Measurements from ENCODE around the gene HRAS. TPM values are rescaled to one million over a fixed set of nuclear protein-coding genes. Genes with fewer than 3 reads are reported as not detected.

The HRAS gene
- total RNA-seq, 4 donors from 2014 or later: 56.7 to 106 (median 85.2) TPM

GRCh38 chr11:536841-537621 lies 1.7 kb upstream of the HRAS start, which contains the start of gene LRRC56:
Gene LRRC56, plus strand, starts transcription at chr11:537527. Its CDS starts 3,158 bp downstream, at chr11:540685.
- Histone ChIP-seq H3K9me3 (no peaks in the 10 kb centered on the region), H3K36me3 (peaks cover 16 to 23% (median 18%) of the 10 kb centered on the region in 3 donors), H3K4me1 (peaks cover 40 to 54% (median 46%) of the 10 kb centered on the region in 3 donors), H3K4me3 (peak within 1 kb of the TSS; percentile 12 to 96 (median 92)), H3K27me3 (no peaks in the 10 kb centered on the region), H3K27ac (peak within 1 kb of the TSS; percentile 78 to 98 (median 96))
- TF ChIP-seq POLR2A (IDR thresholded peaks at IDR 0.05): peak in 1 of 4 donors; percentile 28
- TF ChIP-seq CTCF (IDR thresholded peaks at IDR 0.05): no peak
- DNase-seq: peak; percentile 74
- WGBS, 2 donors: 4% methylated on average over 5 of the region's 93 CpGs; no CpG with 5 or more reads in 1 of the 2 donors
- intact Hi-C loops (cut with DNase I): no loop called here

GRCh38 chr11:535210-535518 lies 212 bp downstream of the HRAS start:
- H3K27ac ChIP-seq: peak overlapping the region; percentile 94 to 98 (median 97)
- H3K4me1 ChIP-seq: peaks cover 40 to 61% (median 47%) of the 10 kb centered on the region in 3 donors
- no peak for DNase-seq
- no peak for TF ChIP-seq POLR2A (IDR thresholded peaks at IDR 0.05)
- no peak for TF ChIP-seq CTCF (IDR thresholded peaks at IDR 0.05)
- peak overlapping the region; percentile 89 to 98 (median 96) for H3K4me3 ChIP-seq
- peaks cover 18 to 41% (median 26%) of the 10 kb centered on the region in 3 donors for H3K36me3 ChIP-seq
- intact Hi-C loops (cut with DNase I): no loop called here
- no peaks in the 10 kb centered on the region for H3K9me3 ChIP-seq
- WGBS, 2 donors: no CpG with 5 or more reads among the region's 56 CpGs
- H3K27me3 ChIP-seq: no peaks in the 10 kb centered on the region

GRCh38 chr11:534396-535209 lies 773 bp downstream of the HRAS start:
- WGBS, 2 donors: 1 to 7% methylated on average over 16 to 17 of the region's 66 CpGs
- no peaks in the 10 kb centered on the region for H3K27me3 ChIP-seq
- peak overlapping the region; percentile 94 to 98 (median 97) for H3K27ac ChIP-seq
- no peaks in the 10 kb centered on the region for H3K9me3 ChIP-seq
- peaks cover 18 to 46% (median 26%) of the 10 kb centered on the region in 3 donors for H3K36me3 ChIP-seq
- H3K4me3 ChIP-seq: peak overlapping the region; percentile 89 to 98 (median 96)
- H3K4me1 ChIP-seq: peaks cover 40 to 61% (median 47%) of the 10 kb centered on the region in 3 donors
- intact Hi-C loops (cut with DNase I): no loop called here
- DNase-seq: no peak
- no peak for TF ChIP-seq CTCF (IDR thresholded peaks at IDR 0.05)
- peak in 1 of 4 donors; percentile 41 for TF ChIP-seq POLR2A (IDR thresholded peaks at IDR 0.05)

- no peaks in the 10 kb centered on the region for H3K9me3 ChIP-seq
- peak overlapping the region; percentile 89 to 98 (median 96) for H3K4me3 ChIP-seq
- no peak for DNase-seq
- no peak for TF ChIP-seq POLR2A (IDR thresholded peaks at IDR 0.05)
- 70 to 86% methylated on average over 16 to 22 of the region's 37 CpGs for WGBS, 2 donors
- peaks cover 40 to 61% (median 47%) of the 10 kb centered on the region in 3 donors for H3K4me1 ChIP-seq
- H3K36me3 ChIP-seq: peaks cover 18 to 46% (median 26%) of the 10 kb centered on the region in 3 donors
- H3K27me3 ChIP-seq: no peaks in the 10 kb centered on the region
- H3K27ac ChIP-seq: peak overlapping the region in 3 of 4 donors; percentile 96 to 98 (median 98)
- intact Hi-C loops (cut with DNase I): no loop called here
Measured at GRCh38 chr11:533586-534395, 1.6 kb downstream of the HRAS start.

GRCh38 chr11:532986-533585 lies 2.3 kb downstream of the HRAS start:
- Histone ChIP-seq H3K27ac (peak overlapping the region in 3 of 4 donors; percentile 96 to 98 (median 98)), H3K27me3 (no peaks in the 10 kb centered on the region), H3K4me3 (peak overlapping the region in 1 of 4 donors; percentile 95), H3K36me3 (peaks cover 18 to 46% (median 26%) of the 10 kb centered on the region in 3 donors), H3K4me1 (peaks cover 40 to 58% (median 47%) of the 10 kb centered on the region in 3 donors), H3K9me3 (no peaks in the 10 kb centered on the region)
- no peak for DNase-seq
- 100% methylated on average over 1 of the region's 33 CpGs; no CpG with 5 or more reads in 1 of the 2 donors for WGBS, 2 donors
- TF ChIP-seq POLR2A (IDR thresholded peaks at IDR 0.05) (no peak), CTCF (IDR thresholded peaks at IDR 0.05) (no peak)
- intact Hi-C loops (cut with DNase I): no loop called here

Measured in esophagus squamous epithelium (tissue), 5 donors.